Stimulated activated CD8-positive, alpha-beta memory T cell treated with anti-CD3 and anti-CD28 coated beads, Interleukin-7, amount 100 ng/mL, for 1 hour (primary cell): ENCODE measurements around the gene NRXN3.

Experiments used
- DNase-seq, 2 donors: peaks; one replicate each; pipeline ENCODE4 v3.0.0-alpha.2; 2020; ENCODE audit warnings: low read depth in 2 of 2

Gene NRXN3

GRCh38 chr14:79467835-79468234, 1297.7 kb downstream of the NRXN3 start:
- no peak for DNase-seq

GRCh38 chr14:79468486-79468885, 1298.3 kb downstream of the NRXN3 start:
- DNase-seq, result no peak

- no peak for DNase-seq
Measured at GRCh38 chr14:79473651-79474050, 1303.5 kb downstream of the NRXN3 start.

GRCh38 chr14:79475887-79476532, 1305.8 kb downstream of the NRXN3 start:
- DNase-seq, result no peak

GRCh38 chr14:79476552-79476951, 1306.4 kb downstream of the NRXN3 start:
- no peak for DNase-seq

- no peak for DNase-seq
Measured at GRCh38 chr14:79480212-79480611, 1310.0 kb downstream of the NRXN3 start.

GRCh38 chr14:79482825-79483224, 1312.7 kb downstream of the NRXN3 start:
- no peak for DNase-seq

GRCh38 chr14:79483477-79484388, 1313.6 kb downstream of the NRXN3 start:
- DNase-seq, result no peak

GRCh38 chr14:79487632-79488031, 1317.5 kb downstream of the NRXN3 start:
- DNase-seq, result no peak

GRCh38 chr14:79491161-79491560, 1321.0 kb downstream of the NRXN3 start:
- no peak for DNase-seq

- no peak for DNase-seq
Measured at GRCh38 chr14:79493081-79493645, 1323.0 kb downstream of the NRXN3 start.

- DNase-seq, result no peak
Measured at GRCh38 chr14:79496701-79497100, 1326.5 kb downstream of the NRXN3 start.

- DNase-seq, result no peak
Measured at GRCh38 chr14:79500489-79500888, 1330.3 kb downstream of the NRXN3 start.

GRCh38 chr14:79502136-79502750, 1332.1 kb downstream of the NRXN3 start:
- no peak for DNase-seq

GRCh38 chr14:79502751-79503148, 1332.6 kb downstream of the NRXN3 start:
- DNase-seq, result no peak

- DNase-seq, result no peak
Measured at GRCh38 chr14:79510659-79511058, 1340.5 kb downstream of the NRXN3 start.

GRCh38 chr14:79511146-79511545, 1341.0 kb downstream of the NRXN3 start:
- no peak for DNase-seq

GRCh38 chr14:79513446-79513845, 1343.3 kb downstream of the NRXN3 start:
- no peak for DNase-seq

GRCh38 chr14:79514700-79515099, 1344.5 kb downstream of the NRXN3 start:
- no peak for DNase-seq

GRCh38 chr14:79515158-79515557, 1345.0 kb downstream of the NRXN3 start:
- no peak for DNase-seq

- DNase-seq, result no peak
Measured at GRCh38 chr14:79516009-79516408, 1345.8 kb downstream of the NRXN3 start.

GRCh38 chr14:79525416-79525815, 1355.2 kb downstream of the NRXN3 start:
- DNase-seq, result no peak
